Bronchial epithelial cell (primary cell): Measurements from ENCODE around the gene CNIH1. TPM values are rescaled to one million over a fixed set of nuclear protein-coding genes. Genes with fewer than 3 reads are reported as not detected.
"Not testable (repeated sequence)": the region's sequence is repeated elsewhere in the genome, so short reads cannot be mapped to it uniquely, and the experiment has no call there.

Experiments used
- DNase-seq: peaks from one replicate; pipeline ENCODE4 v3.0.0-alpha.2; 2010; ENCODE audit warnings: low read depth
- FAIRE-seq: peaks from 2 replicates; lab custom pipeline; 2011; peaks lifted over from hg19 to GRCh38; lab: Jason Lieb, UNC
- H3K27me3 ChIP-seq: 2 replicates; pipeline ENCODE4 v1.5.1; 2011; ENCODE audit warnings: low read length; ENCODE audit not compliant: control insufficient read depth, insufficient read depth
- H3K36me3 ChIP-seq: 2 replicates; pipeline ENCODE4 v1.5.1; 2011; ENCODE audit warnings: low read length; ENCODE audit not compliant: control insufficient read depth, insufficient read depth
- H3K4me3 ChIP-seq: 2 replicates; pipeline ENCODE4 v1.5.1; 2011; ENCODE audit warnings: mild to moderate bottlenecking, low read depth, low read length, control low read depth
- CTCF ChIP-seq: IDR thresholded peaks from 2 replicates; pipeline ENCODE4 v1.5.1; 2011; ENCODE audit warnings: mild to moderate bottlenecking, moderate library complexity, low read length, control low read depth, inconsistent platforms; ENCODE audit not compliant: insufficient read depth, severe bottlenecking
- total RNA-seq: library from RNA; depleted of rRNA; stranded (reverse); fragments of >200 nt; gene quantifications from 2 replicates; pipeline ENCODE4 v1.2.1, GENCODE V29; 2014

The CNIH1 gene
- total RNA-seq, 1 donor from 2014 or later: 125 TPM

GRCh38 chr14:54387328-54387727, 53.8 kb downstream of the CNIH1 start:
- TF ChIP-seq CTCF: no peak
- Histone ChIP-seq H3K27me3 (peaks cover 6% of the 10 kb centered on the region), H3K4me3 (no peak overlapping the region), H3K36me3 (no peaks in the 10 kb centered on the region)
- DNase-seq (no peak), FAIRE-seq (no peak)

GRCh38 chr14:54385556-54385955, 55.6 kb downstream of the CNIH1 start:
- H3K4me3 ChIP-seq: no peak overlapping the region
- no peaks in the 10 kb centered on the region for H3K36me3 ChIP-seq
- no peak for FAIRE-seq
- peaks cover 6% of the 10 kb centered on the region for H3K27me3 ChIP-seq
- no peak for DNase-seq
- TF ChIP-seq CTCF: no peak

GRCh38 chr14:54383835-54384234, 57.3 kb downstream of the CNIH1 start:
- TF ChIP-seq CTCF: no peak
- DNase-seq: no peak
- Histone ChIP-seq H3K27me3 (peaks cover 6% of the 10 kb centered on the region), H3K4me3 (no peak overlapping the region), H3K36me3 (no peaks in the 10 kb centered on the region)
- no peak for FAIRE-seq

- Histone ChIP-seq H3K36me3 (no peaks in the 10 kb centered on the region), H3K4me3 (no peak overlapping the region), H3K27me3 (peaks cover 4% of the 10 kb centered on the region)
- no peak for FAIRE-seq
- no peak for DNase-seq
- TF ChIP-seq CTCF: no peak
These were observed 59.4 kb downstream of the CNIH1 start for GRCh38 chr14:54381821-54382220.

- not testable (repeated sequence) for H3K4me3 ChIP-seq, H3K36me3 ChIP-seq, FAIRE-seq, DNase-seq, H3K27me3 ChIP-seq
These were observed 60.6 kb downstream of the CNIH1 start for GRCh38 chr14:54380558-54380957.

- H3K4me3 ChIP-seq, H3K27me3 ChIP-seq, DNase-seq, FAIRE-seq, H3K36me3 ChIP-seq: not testable (repeated sequence)
These were observed 62.3 kb downstream of the CNIH1 start for GRCh38 chr14:54378893-54379292.

GRCh38 chr14:54377501-54377900, 63.7 kb downstream of the CNIH1 start:
- Histone ChIP-seq H3K27me3 (peaks cover 1% of the 10 kb centered on the region), H3K36me3 (no peaks in the 10 kb centered on the region), H3K4me3 (no peak overlapping the region)
- FAIRE-seq (no peak), DNase-seq (no peak)
- TF ChIP-seq CTCF: no peak
